ENCODE results near the gene SMIM32.

- TF ChIP-seq, protein P1, sequence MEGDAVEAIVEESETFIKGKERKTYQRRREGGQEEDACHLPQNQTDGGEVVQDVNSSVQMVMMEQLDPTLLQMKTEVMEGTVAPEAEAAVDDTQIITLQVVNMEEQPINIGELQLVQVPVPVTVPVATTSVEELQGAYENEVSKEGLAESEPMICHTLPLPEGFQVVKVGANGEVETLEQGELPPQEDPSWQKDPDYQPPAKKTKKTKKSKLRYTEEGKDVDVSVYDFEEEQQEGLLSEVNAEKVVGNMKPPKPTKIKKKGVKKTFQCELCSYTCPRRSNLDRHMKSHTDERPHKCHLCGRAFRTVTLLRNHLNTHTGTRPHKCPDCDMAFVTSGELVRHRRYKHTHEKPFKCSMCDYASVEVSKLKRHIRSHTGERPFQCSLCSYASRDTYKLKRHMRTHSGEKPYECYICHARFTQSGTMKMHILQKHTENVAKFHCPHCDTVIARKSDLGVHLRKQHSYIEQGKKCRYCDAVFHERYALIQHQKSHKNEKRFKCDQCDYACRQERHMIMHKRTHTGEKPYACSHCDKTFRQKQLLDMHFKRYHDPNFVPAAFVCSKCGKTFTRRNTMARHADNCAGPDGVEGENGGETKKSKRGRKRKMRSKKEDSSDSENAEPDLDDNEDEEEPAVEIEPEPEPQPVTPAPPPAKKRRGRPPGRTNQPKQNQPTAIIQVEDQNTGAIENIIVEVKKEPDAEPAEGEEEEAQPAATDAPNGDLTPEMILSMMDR (IDR thresholded peaks at IDR 0.05), result no peak
- TF ChIP-seq POLR2A (IDR thresholded peaks at IDR 0.05), result no peak
Observed at GRCh38 chr5:136169218-136169617, 23.7 kb downstream of the SMIM32 start.
